GM12875 (cell line): ENCODE results near the gene GGT5.
"Not testable (repeated sequence)": the region's sequence is repeated elsewhere in the genome, so short reads cannot be mapped to it uniquely, and the experiment has no call there.

Source experiments
- H3K4me3 ChIP-seq: one replicate; pipeline ENCODE4 v1.5.1; 2011; ENCODE audit warnings: low read depth, low read length, control low read depth
- TF ChIP-seq, protein P1 (sequence below): IDR thresholded peaks from 2 replicates; pipeline ENCODE4 v1.5.1; 2011; ENCODE audit warnings: low read depth, mild to moderate bottlenecking, control low read depth, inconsistent platforms, low read length, moderate library complexity, borderline replicate concordance; ENCODE audit not compliant: insufficient read depth

GGT5 gene

DNA sequence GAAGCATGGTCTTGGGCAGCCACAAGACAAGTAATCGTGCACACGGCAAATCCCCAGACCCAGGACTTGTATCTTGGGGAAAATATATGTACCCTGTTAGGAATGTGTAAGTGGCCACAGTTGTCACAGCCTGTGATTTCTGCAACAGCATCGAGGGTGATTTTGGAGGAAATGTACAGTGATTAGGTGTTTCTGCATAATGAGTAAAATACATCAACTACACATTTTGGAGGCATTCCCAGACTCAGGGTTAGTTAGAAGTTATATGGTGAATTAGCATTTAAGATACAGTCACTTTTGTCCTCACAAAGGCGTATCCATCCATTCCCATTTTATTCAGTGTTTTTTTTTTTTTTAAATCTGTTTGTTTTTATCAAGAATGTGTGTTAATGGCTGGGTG is 35.2 kb downstream of the GGT5 start:
- TF ChIP-seq, protein P1, sequence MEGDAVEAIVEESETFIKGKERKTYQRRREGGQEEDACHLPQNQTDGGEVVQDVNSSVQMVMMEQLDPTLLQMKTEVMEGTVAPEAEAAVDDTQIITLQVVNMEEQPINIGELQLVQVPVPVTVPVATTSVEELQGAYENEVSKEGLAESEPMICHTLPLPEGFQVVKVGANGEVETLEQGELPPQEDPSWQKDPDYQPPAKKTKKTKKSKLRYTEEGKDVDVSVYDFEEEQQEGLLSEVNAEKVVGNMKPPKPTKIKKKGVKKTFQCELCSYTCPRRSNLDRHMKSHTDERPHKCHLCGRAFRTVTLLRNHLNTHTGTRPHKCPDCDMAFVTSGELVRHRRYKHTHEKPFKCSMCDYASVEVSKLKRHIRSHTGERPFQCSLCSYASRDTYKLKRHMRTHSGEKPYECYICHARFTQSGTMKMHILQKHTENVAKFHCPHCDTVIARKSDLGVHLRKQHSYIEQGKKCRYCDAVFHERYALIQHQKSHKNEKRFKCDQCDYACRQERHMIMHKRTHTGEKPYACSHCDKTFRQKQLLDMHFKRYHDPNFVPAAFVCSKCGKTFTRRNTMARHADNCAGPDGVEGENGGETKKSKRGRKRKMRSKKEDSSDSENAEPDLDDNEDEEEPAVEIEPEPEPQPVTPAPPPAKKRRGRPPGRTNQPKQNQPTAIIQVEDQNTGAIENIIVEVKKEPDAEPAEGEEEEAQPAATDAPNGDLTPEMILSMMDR, result no peak
- H3K4me3 ChIP-seq, result no peak overlapping the region

DNA sequence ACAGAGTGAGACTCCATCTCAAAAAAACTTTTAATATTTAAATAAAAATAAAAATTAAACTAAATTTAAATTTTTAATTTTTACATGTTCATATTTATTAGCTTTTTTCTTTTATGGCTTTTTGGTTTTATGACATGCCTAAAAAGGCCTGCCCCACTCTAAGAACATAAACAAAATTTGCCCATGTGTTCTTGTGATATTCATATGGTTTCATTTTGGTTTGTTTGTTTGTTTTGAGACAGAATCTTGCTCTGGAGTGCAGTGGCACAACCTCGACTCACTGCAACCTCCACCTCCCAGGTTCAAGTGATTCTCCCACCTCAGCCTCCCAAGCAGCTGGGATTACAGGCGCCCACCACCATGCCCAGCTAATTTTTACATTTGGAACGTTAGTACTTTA is 35.9 kb downstream of the GGT5 start:
- TF ChIP-seq, protein P1, result no peak
- H3K4me3 ChIP-seq, result no peak overlapping the region

DNA sequence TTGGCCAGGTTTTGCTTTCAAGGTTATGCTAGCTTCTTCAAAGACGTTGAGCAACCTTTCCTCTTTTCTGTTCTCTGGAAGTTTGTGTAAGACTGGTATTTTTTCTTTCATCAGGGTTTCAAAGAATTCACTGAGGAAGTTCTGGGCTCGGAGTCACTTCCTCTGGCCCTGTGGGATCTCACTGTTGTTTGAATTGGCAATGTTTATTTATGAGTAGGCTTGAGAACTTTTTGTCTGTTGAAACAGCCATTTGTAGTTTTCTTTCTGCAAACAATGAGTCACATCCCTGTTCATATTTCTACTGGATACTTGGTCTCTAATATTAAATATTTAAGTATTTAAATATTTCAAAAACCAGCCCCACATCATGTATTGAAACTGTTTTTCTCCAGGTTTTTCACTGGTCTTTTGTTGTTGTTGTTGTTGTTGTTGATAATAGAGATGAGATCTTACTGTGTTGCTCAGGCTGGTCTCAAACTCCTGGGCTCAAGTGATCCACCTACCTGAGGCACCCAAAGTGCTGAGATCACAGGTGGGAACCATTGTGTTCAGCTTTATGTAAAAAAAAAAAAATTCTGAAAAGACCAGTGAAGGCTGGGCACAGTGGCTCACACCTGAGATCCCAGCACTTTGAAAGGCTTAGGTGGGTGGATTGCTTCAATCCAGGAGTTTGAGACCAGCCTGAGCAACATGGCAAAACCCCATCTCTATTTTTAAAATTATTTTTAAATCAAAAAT is 36.7 kb downstream of the GGT5 start:
- TF ChIP-seq, protein P1, result no peak
- no peak overlapping the region for H3K4me3 ChIP-seq

DNA sequence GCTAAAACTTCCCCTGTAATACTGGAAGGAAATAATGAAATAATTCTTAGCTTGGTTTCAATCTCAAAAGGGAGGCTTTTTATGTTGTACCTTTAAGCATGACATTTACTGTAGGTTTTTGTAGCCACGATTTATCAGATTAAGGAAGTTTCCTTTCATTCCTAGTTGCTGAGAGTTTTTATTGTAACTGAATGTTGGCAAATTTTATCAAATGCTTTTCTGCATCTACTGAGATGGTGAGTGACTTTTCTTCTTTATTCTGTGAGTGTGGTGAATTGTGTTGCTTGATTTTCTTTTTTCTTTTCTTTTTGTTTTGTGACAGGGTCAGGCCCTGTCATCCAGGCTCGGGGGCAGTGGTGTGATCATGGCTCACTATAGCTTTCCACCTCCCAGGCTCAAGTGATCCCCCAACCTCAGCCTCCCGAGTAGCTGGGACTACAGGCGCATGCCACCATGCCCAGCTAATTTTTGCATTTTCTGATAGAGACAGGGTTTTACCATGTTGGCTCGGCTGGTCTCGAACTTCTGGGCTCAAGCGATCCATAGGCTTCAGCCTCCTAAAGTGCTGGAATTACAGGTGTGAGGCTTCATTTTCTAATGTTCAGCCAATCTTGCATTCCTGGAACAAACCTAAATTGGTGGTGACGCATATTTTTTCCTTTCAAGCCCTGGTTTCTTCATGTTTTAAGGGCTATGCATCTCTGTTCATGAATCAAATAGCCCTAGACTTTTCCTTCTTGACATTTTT is 37.4 kb downstream of the GGT5 start:
- H3K4me3 ChIP-seq, result no peak overlapping the region
- TF ChIP-seq, protein P1, result no peak

DNA sequence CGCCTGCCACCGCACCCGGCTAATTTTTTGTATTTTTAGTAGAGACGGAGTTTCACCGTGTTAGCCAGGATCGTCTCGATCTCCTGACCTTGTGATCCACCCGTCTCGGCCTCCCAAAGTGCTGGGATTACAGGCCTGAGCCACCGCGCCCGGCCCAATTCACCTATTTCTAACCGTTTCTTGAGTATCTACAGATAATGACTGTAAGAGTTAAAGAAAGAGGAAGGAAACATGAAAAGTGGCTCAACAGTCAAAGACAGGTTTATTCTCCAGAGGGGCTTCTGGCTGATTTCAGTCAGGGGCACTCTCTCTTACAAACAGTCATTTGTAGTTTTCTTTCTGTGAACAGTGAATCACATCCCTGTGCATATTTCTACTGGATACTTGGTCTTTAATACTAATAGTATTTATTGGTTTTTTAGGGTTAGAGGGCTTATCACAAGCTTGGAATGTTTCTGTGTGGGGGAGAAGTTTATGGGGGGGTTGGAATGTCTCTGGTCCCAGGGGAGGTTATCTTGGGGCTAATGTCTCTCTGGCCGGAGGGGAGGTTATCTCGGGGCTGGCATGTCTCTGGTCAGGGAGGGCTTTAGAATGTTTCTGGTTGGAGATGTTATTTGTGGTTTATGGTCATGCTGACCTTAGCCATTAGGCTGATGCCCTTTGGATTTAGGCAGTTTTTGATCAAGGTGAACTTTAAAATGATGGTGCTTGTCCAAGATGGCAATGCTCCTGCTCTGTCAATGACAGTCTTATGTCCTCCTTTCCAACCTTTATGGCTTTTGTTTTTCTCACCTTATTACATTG is 38.2 kb downstream of the GGT5 start:
- not testable (repeated sequence) for H3K4me3 ChIP-seq

DNA sequence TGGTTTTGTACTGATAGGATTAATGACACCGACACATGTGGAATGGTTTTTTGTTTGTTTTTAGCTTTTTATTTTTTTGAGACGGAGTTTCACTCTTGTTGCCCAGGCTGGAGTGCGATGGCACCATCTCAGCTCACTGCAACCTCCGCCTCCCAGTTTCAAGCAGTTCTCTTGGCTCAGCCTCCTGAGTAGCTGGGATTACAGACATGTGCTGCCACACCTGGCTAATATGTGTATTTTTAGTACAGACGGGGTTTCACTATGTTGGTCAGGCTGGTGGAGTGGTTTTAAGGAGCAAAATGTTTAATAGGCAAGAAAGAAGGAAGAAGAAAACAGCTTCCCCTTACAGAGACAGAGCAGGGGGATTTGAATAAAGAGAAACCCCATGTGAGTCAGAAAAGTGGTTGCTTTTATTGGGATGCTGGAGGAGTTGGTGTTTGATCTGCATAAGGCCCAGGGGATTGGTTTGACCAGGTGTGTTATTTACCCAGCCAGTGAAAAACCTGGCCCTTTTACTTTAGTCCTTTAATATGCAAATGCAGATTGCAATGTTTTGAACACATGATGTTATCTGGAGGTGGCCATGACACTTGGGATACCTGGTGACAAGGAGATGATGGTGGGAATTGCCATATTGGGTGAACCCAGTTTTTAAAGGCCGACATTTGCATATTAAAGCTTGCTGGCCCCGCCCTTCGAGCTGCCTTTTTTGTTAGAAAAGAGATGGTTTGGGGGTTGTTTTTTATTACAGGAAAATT is 39.3 kb downstream of the GGT5 start:
- TF ChIP-seq, protein P1, result no peak
- H3K4me3 ChIP-seq, result no peak overlapping the region

DNA sequence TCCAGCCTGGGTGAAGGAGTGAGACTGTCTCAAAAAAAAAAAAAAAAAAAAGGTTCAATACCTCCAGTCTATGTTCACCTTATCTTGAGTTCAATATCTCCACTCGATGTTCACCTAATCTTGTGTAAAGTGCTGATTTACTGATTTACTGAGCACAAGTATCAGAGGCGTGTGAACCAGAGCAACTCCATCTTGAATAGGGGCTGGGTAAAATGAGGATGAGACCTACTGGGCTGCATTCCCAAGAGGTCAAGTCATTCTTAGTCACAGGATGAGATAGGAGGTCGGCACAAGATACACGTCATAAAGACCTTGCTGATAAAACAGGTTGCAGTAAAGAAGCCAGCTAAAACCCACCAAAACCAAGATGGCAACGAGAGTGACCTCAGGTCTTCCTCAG is 41.0 kb downstream of the GGT5 start:
- not testable (repeated sequence) for H3K4me3 ChIP-seq
